ENCODE data around the gene ADAMTS16.

The ADAMTS16 gene

GRCh38 chr5:5139777-5140478 lies at the start of gene ADAMTS16:
Gene ADAMTS16 (plus strand): TSS chr5:5140330. CDS start chr5:5140468, 138 bp downstream.
- peak within 1 kb of the TSS; percentile 50 for H3K4me3 ChIP-seq (ENCODE audit: low read length)
- TF ChIP-seq ZNF274 (IDR thresholded peaks at IDR 0.05; ENCODE audit: low read depth, low read length): no peak

- no peak for TF ChIP-seq ZNF274 (IDR thresholded peaks at IDR 0.05; ENCODE audit: low read depth, low read length)
- H3K4me3 ChIP-seq (ENCODE audit: low read length): no peak overlapping the region
These were observed 48.0 kb upstream of the ADAMTS16 start for GRCh38 chr5:5092149-5092548.

- no peak overlapping the region for H3K4me3 ChIP-seq (ENCODE audit: low read length)
- no peak for TF ChIP-seq ZNF274 (IDR thresholded peaks at IDR 0.05; ENCODE audit: low read depth, low read length)
These were observed 39.5 kb upstream of the ADAMTS16 start for GRCh38 chr5:5100635-5101034.

GRCh38 chr5:5101676-5102075 lies 38.5 kb upstream of the ADAMTS16 start:
- no peak overlapping the region for H3K4me3 ChIP-seq (ENCODE audit: low read length)
- no peak for TF ChIP-seq ZNF274 (IDR thresholded peaks at IDR 0.05; ENCODE audit: low read depth, low read length)

- TF ChIP-seq ZNF274 (IDR thresholded peaks at IDR 0.05; ENCODE audit: low read depth, low read length): no peak
- H3K4me3 ChIP-seq (ENCODE audit: low read length): no peak overlapping the region
These were observed 36.9 kb upstream of the ADAMTS16 start for GRCh38 chr5:5103245-5103644.

GRCh38 chr5:5104550-5104949 lies 35.6 kb upstream of the ADAMTS16 start:
- TF ChIP-seq ZNF274 (IDR thresholded peaks at IDR 0.05; ENCODE audit: low read depth, low read length): no peak

GRCh38 chr5:5105531-5105930 lies 34.6 kb upstream of the ADAMTS16 start:
- no peak overlapping the region for H3K4me3 ChIP-seq (ENCODE audit: low read length)
- no peak for TF ChIP-seq ZNF274 (IDR thresholded peaks at IDR 0.05; ENCODE audit: low read depth, low read length)

More at GRCh38 chr5:5104550-5104949, 35.6 kb upstream of the ADAMTS16 start:
- H3K4me3 ChIP-seq (ENCODE audit: low read length): no peak overlapping the region

- H3K4me3 ChIP-seq (ENCODE audit: low read length): no peak overlapping the region
- TF ChIP-seq ZNF274 (IDR thresholded peaks at IDR 0.05; ENCODE audit: low read depth, low read length): no peak
These were observed 23.2 kb upstream of the ADAMTS16 start for GRCh38 chr5:5116956-5117355.

- no peak overlapping the region for H3K4me3 ChIP-seq (ENCODE audit: low read length)
- TF ChIP-seq ZNF274 (IDR thresholded peaks at IDR 0.05; ENCODE audit: low read depth, low read length): no peak
These were observed 17.4 kb upstream of the ADAMTS16 start for GRCh38 chr5:5122776-5123175.

- no peak for TF ChIP-seq ZNF274 (IDR thresholded peaks at IDR 0.05; ENCODE audit: low read depth, low read length)
- no peak overlapping the region for H3K4me3 ChIP-seq (ENCODE audit: low read length)
These were observed 15.9 kb upstream of the ADAMTS16 start for GRCh38 chr5:5124231-5124630.

- no peak overlapping the region for H3K4me3 ChIP-seq (ENCODE audit: low read length)
- TF ChIP-seq ZNF274 (IDR thresholded peaks at IDR 0.05; ENCODE audit: low read depth, low read length): no peak
These were observed 13.7 kb upstream of the ADAMTS16 start for GRCh38 chr5:5126444-5126843.

- no peak for TF ChIP-seq ZNF274 (IDR thresholded peaks at IDR 0.05; ENCODE audit: low read depth, low read length)
- no peak overlapping the region for H3K4me3 ChIP-seq (ENCODE audit: low read length)
These were observed 11.4 kb upstream of the ADAMTS16 start for GRCh38 chr5:5128766-5129165.

- TF ChIP-seq ZNF274 (IDR thresholded peaks at IDR 0.05; ENCODE audit: low read depth, low read length): no peak
- H3K4me3 ChIP-seq (ENCODE audit: low read length): no peak overlapping the region
These were observed 7.9 kb upstream of the ADAMTS16 start for GRCh38 chr5:5132234-5132633.

GRCh38 chr5:5132693-5133295 lies 7.3 kb upstream of the ADAMTS16 start:
- no peak overlapping the region for H3K4me3 ChIP-seq (ENCODE audit: low read length)
- no peak for TF ChIP-seq ZNF274 (IDR thresholded peaks at IDR 0.05; ENCODE audit: low read depth, low read length)

GRCh38 chr5:5134107-5134506 lies 6.0 kb upstream of the ADAMTS16 start:
- no peak for TF ChIP-seq ZNF274 (IDR thresholded peaks at IDR 0.05; ENCODE audit: low read depth, low read length)

More at GRCh38 chr5:5134107-5134506, 6.0 kb upstream of the ADAMTS16 start:
- no peak overlapping the region for H3K4me3 ChIP-seq (ENCODE audit: low read length)

Measured in GM08714 (cell line).